Cardiac muscle cell (in vitro differentiated cells and primary cell): ENCODE measurements around the gene SGMS1. TPM values are rescaled to one million over a fixed set of nuclear protein-coding genes. Genes with fewer than 3 reads are reported as not detected.

Source experiments
- DNase-seq, 2 donors: peaks; one replicate each; pipeline versions ENCODE4 v3.0.0 to v3.0.0-alpha.2; 2010 to 2017; ENCODE audit warnings: low read depth in 1 of 2, low spot score in 1 of 2
- H3K27ac ChIP-seq: fragments of 200-600 bp; sonication (generic); 2 replicates; pipeline ENCODE4 v1.5.1; 2016
- H3K27me3 ChIP-seq: fragments of 200-600 bp; sonication (generic); 2 replicates; pipeline ENCODE4 v1.6.0; 2016; ENCODE audit warnings: control low read depth
- H3K36me3 ChIP-seq: fragments of 200-600 bp; sonication (generic); 2 replicates; pipeline ENCODE4 v1.5.1; 2016; ENCODE audit warnings: control low read depth
- H3K4me1 ChIP-seq: fragments of 200-600 bp; sonication (generic); 2 replicates; pipeline ENCODE4 v1.8.1; 2017; ENCODE audit warnings: low read depth, mild to moderate bottlenecking, mixed run types
- H3K4me3 ChIP-seq: fragments of 200-600 bp; sonication (generic); 2 replicates; pipeline ENCODE4 v1.5.1; 2016; ENCODE audit warnings: mild to moderate bottlenecking
- H3K9me3 ChIP-seq: fragments of 200-600 bp; sonication (generic); 2 replicates; pipeline ENCODE4 v1.5.1; 2017; ENCODE audit warnings: low read depth, mild to moderate bottlenecking, control low read depth
- polyA plus RNA-seq: library from polyadenylated mRNA; unstranded; fragments of >200 nt; fragmentation: Nextera tagmentation; extraction: Ambion mirVana; gene quantifications from 2 replicates; pipeline ENCODE4 v1.2.1, GENCODE V29; 2016
- total RNA-seq: library from RNA; depleted of rRNA; stranded (reverse); fragments of >200 nt; gene quantifications from 2 replicates; pipeline ENCODE4 v1.2.3, GENCODE V29; 2016
- TF ChIP-seq, protein P1 (sequence below): IDR thresholded peaks from 2 replicates; pipeline ENCODE4 v1.5.1; 2012; ENCODE audit warnings: low read depth, mild to moderate bottlenecking, low read length

The SGMS1 gene
- total and polyA plus RNA-seq, 2 experiments from 2014 or later: 12.1 to 41.6 TPM

DNA sequence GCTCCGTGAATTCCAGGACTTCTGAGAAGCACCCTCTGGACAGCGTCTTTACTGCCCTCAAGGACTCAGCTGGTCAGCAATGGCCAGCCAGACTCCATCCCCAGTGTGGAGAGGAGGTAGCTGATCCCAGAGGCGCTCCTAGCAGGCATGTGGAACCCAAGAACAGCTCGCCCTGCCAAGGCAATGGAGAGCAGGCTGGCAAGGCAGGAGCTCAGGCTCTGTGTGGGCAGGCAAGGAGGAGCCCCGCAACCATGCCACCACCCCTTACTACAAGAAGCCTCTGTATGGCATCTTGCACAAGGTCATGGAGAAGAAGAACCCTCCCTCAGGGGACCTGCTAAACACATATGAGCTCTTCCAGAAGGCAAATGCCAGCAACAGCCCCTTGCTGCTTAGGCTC is 34.4 kb upstream of the SGMS1 start:
- peaks cover 4% of the 10 kb centered on the region for H3K4me1 ChIP-seq
- H3K4me3 ChIP-seq: no peak overlapping the region
- H3K9me3 ChIP-seq: no peaks in the 10 kb centered on the region
- H3K36me3 ChIP-seq: no peaks in the 10 kb centered on the region
- DNase-seq: no peak
- no peak overlapping the region for H3K27ac ChIP-seq
- TF ChIP-seq, protein P1, sequence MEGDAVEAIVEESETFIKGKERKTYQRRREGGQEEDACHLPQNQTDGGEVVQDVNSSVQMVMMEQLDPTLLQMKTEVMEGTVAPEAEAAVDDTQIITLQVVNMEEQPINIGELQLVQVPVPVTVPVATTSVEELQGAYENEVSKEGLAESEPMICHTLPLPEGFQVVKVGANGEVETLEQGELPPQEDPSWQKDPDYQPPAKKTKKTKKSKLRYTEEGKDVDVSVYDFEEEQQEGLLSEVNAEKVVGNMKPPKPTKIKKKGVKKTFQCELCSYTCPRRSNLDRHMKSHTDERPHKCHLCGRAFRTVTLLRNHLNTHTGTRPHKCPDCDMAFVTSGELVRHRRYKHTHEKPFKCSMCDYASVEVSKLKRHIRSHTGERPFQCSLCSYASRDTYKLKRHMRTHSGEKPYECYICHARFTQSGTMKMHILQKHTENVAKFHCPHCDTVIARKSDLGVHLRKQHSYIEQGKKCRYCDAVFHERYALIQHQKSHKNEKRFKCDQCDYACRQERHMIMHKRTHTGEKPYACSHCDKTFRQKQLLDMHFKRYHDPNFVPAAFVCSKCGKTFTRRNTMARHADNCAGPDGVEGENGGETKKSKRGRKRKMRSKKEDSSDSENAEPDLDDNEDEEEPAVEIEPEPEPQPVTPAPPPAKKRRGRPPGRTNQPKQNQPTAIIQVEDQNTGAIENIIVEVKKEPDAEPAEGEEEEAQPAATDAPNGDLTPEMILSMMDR: no peak
- no peaks in the 10 kb centered on the region for H3K27me3 ChIP-seq

DNA sequence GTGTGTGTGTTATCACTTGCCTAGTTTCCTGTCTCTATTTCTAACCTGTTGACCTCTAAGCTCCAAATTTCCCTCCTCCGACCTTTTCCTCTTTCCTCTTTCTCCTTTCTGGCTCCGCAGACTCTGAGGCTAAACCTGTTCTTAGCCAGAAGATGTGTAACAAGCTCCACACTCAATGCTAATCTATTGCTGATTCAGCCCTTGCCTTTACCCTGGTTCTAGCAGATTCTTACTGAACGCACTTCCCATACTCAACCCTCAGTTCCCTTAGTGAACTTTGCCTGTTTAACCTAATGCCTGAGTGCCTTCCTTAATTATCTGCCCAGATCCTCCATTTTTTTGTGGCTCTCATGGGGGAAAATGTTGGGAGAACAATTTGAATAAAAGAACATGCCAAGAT is 30.0 kb upstream of the SGMS1 start:
- Histone ChIP-seq H3K36me3 (no peaks in the 10 kb centered on the region), H3K27ac (no peak overlapping the region)
- TF ChIP-seq, protein P1: no peak

DNA sequence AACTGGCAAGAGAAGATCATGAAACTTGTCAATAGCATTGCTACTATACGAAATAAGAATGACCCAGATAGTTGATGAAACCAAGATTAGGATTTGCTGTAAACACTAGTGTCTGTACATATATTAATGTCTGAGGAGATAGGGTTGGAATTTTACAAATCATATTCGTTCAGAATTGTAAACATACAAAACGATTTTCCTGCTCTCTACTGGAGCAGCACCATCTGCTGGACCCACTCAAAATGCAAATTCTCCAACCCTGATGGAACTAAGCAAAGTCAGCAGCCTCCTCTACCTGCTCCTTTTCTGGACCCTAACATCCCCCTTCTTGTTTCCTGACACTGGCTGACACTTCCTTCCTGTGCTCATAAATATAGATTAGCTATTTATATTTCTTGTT is 29.4 kb upstream of the SGMS1 start:
- peak; percentile 6 to 58 for DNase-seq
- Histone ChIP-seq H3K9me3 (no peaks in the 10 kb centered on the region), H3K36me3 (no peaks in the 10 kb centered on the region), H3K4me1 (peaks cover 13% of the 10 kb centered on the region), H3K4me3 (no peak overlapping the region), H3K27ac (no peak overlapping the region), H3K27me3 (no peaks in the 10 kb centered on the region)
- TF ChIP-seq, protein P1: peak; percentile 62

More for the DNA sequence above, 30.0 kb upstream of the SGMS1 start:
- peaks cover 13% of the 10 kb centered on the region for H3K4me1 ChIP-seq
- no peak overlapping the region for H3K4me3 ChIP-seq
- DNase-seq: peak in 1 of 2 donors; percentile 23
- no peaks in the 10 kb centered on the region for H3K9me3 ChIP-seq
- no peaks in the 10 kb centered on the region for H3K27me3 ChIP-seq

DNA sequence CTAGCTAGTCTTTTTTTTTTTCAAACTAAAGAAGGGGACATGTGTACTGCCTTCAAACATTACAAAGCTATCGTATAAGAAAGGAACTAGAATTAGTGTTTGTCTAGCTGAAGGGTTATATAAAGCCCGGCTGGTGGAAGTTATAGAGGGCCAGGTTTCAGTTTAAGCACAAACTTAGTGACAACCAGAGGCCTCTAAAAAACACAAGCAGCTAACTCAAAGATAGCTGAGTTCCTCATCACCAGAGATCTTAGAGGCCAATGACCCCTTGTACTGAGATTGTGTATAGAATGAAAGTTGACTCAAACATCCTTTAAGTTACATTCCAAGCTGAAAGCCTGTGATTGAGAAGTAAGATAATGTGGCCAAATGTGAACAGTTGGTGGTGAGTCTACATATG is 28.1 kb upstream of the SGMS1 start:
- no peak for DNase-seq
- TF ChIP-seq, protein P1: no peak

DNA sequence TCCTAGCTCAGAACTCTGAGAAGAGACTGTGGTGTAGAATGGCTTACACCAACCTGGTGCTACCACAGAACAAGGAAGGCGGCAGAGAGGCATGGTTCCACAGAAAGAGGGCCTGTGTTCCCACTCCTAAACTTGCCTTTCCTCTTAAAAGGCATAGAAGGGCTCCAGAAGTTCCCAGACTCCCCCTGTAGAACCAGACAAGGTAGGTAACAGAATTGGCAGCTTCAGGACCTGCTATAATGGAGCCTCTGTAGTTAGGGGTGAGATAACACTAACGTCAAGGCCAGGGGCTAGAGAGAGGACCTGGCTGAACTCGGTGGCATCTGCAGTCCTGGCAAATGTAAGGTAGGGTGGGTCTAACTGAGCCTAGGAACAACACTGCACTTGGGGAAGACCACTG is 26.7 kb upstream of the SGMS1 start:
- H3K27me3 ChIP-seq: no peaks in the 10 kb centered on the region
- H3K27ac ChIP-seq: no peak overlapping the region
- TF ChIP-seq, protein P1: no peak
- H3K9me3 ChIP-seq: no peaks in the 10 kb centered on the region
- DNase-seq: no peak
- no peaks in the 10 kb centered on the region for H3K36me3 ChIP-seq
- H3K4me3 ChIP-seq: no peak overlapping the region
- peaks cover 13% of the 10 kb centered on the region for H3K4me1 ChIP-seq

More for the DNA sequence above, 28.1 kb upstream of the SGMS1 start:
- no peaks in the 10 kb centered on the region for H3K27me3 ChIP-seq
- peaks cover 13% of the 10 kb centered on the region for H3K4me1 ChIP-seq
- no peaks in the 10 kb centered on the region for H3K9me3 ChIP-seq
- H3K27ac ChIP-seq: no peak overlapping the region
- no peaks in the 10 kb centered on the region for H3K36me3 ChIP-seq
- H3K4me3 ChIP-seq: no peak overlapping the region

DNA sequence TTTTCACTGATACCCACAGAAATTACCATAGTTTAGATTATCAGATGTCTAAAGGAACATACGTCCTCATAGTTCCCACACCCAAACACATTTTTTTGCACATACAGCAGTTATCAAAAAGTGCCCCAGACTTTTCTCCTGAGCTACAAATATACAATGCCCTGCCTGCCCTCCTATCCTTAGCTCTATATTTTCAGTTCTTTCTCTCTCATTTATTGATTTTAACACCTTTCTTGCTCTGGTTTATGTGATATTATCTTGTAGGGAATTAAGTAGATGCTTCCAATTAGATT is 25.1 kb upstream of the SGMS1 start:
- no peak for DNase-seq
- no peaks in the 10 kb centered on the region for H3K36me3 ChIP-seq

More for the DNA sequence above, 25.1 kb upstream of the SGMS1 start:
- Histone ChIP-seq H3K27me3 (no peaks in the 10 kb centered on the region), H3K27ac (no peak overlapping the region), H3K4me1 (peaks cover 13% of the 10 kb centered on the region), H3K4me3 (no peak overlapping the region), H3K9me3 (no peaks in the 10 kb centered on the region)
- TF ChIP-seq, protein P1: no peak
